Measurements from ENCODE around the gene PLB1. TPM values are rescaled to one million over a fixed set of nuclear protein-coding genes. Genes with fewer than 3 reads are reported as not detected.

Gene PLB1
- total RNA-seq, 4 donors from 2014 or later, result 3.0 to 14.5 (median 10.5) TPM

Small RNA genes within 50 kb of the gene (small RNA-seq; reads per million reads assigned to genes)
- gene RNA5SP89 (0 to 0.27 (median 0) reads per million in 4 donors), gene SNRPGP7 (0 reads per million in 4 donors)

Other genes with a start within 250 kb of the PLB1 start
- 100 to 1,000 TPM in 3 of 4 donors, 10 to 100 TPM in 1; 75.3 to 152 (median 132) TPM for gene FOSL2, start 103.2 kb upstream of the PLB1 start, total RNA-seq